HepG2 (cell line): ENCODE results near the gene ULK3. TPM values are rescaled to one million over a fixed set of nuclear protein-coding genes. Genes with fewer than 3 reads are reported as not detected.

Experiments
- ARNT ChIP-seq: fragments of 450-650 bp; IDR thresholded peaks from 2 replicates; pipeline ENCODE4 v1.6.1; 2017
- GABPA ChIP-seq, 2 experiments: IDR thresholded peaks; 2 replicates each; pipeline ENCODE4 v1.6.1; 2011 to 2016; ENCODE audit warnings: low read depth in 2 of 2, low read length in 1 of 2, missing biosample characterization in 1 of 2, missing genetic modification characterization in 1 of 2
- GABPB1 ChIP-seq: IDR thresholded peaks from 2 replicates; pipeline ENCODE4 v1.6.1; 2016; ENCODE audit warnings: mild to moderate bottlenecking, missing genetic modification reagents, moderate library complexity, missing compliant biosample characterization
- HES4 ChIP-seq: sonication (generic); formaldehyde crosslinking; IDR thresholded peaks from 2 replicates; pipeline ENCODE4 v1.9.0; 2021; ENCODE audit warnings: mild to moderate bottlenecking, missing genetic modification reagents, borderline replicate concordance
- HOXA5 ChIP-seq: sonication (generic); formaldehyde crosslinking; IDR thresholded peaks from 2 replicates; pipeline ENCODE4 v1.4.0; 2020; ENCODE audit warnings: missing genetic modification reagents
- MIER2 ChIP-seq: IDR thresholded peaks from 2 replicates; pipeline ENCODE4 v1.6.1; 2016; ENCODE audit warnings: missing biosample characterization, missing genetic modification reagents
- MYC ChIP-seq: sonication (generic); formaldehyde crosslinking; IDR thresholded peaks from 2 replicates; pipeline ENCODE4 v1.9.0; 2021; ENCODE audit warnings: missing genetic modification reagents, borderline replicate concordance
- NKX3-1 ChIP-seq: sonication (generic); formaldehyde crosslinking; IDR thresholded peaks from 2 replicates; pipeline ENCODE4 v1.5.0; 2020; ENCODE audit warnings: missing genetic modification reagents
- NR2F1 ChIP-seq, 2 experiments: fragments of 450-650 bp in 1 of 2; formaldehyde crosslinking in 1 of 2; IDR thresholded peaks; 2 replicates each; pipeline versions ENCODE4 v1.5.0 to v1.6.1; 2016 to 2020; ENCODE audit warnings: mild to moderate bottlenecking in 1 of 2, missing compliant biosample characterization in 1 of 2, missing genetic modification reagents in 1 of 2, moderate library complexity in 1 of 2
- ZBTB7B ChIP-seq: sonication (generic); formaldehyde crosslinking; IDR thresholded peaks from 2 replicates; pipeline ENCODE4 v1.4.0; 2020; ENCODE audit warnings: missing genetic modification reagents
- ZC3H13 ChIP-seq: sonication (generic); formaldehyde crosslinking; IDR thresholded peaks from 2 replicates; pipeline ENCODE4 v1.8.1; 2023; ENCODE audit warnings: mild to moderate bottlenecking, missing genetic modification reagents, moderate library complexity
- ZFAT ChIP-seq: sonication (generic); formaldehyde crosslinking; conservative IDR thresholded peaks from 2 replicates; pipeline ENCODE4 v1.8.1; 2023; ENCODE audit warnings: missing genetic modification reagents, inconsistent platforms
- ZKSCAN8 ChIP-seq: IDR thresholded peaks from 2 replicates; pipeline ENCODE4 v1.6.1; 2016; ENCODE audit warnings: borderline replicate concordance, missing genetic modification reagents, missing compliant biosample characterization
- polyA plus RNA-seq, 8 experiments: library from polyadenylated mRNA; depleted of rRNA in 3 of 8; stranded (reverse) in 7 of 8; unstranded in 1 of 8; fragments of >200 nt; fragmentation: Illumina TruSeq in 4 of 8; extraction: Trizol in 4 of 8; gene quantifications; 2 replicates each; pipeline versions ENCODE4 v1.2.1 to v1.2.3, GENCODE V29; 2011 to 2016; ENCODE audit warnings: low read depth in 4 of 8, missing spikeins in 1 of 8, mixed read lengths in 1 of 8; ENCODE audit not compliant: insufficient read depth in 1 of 8
- total RNA-seq, 5 experiments: library from RNA; depleted of rRNA; stranded (reverse); fragments of >200 nt; fragmentation: Illumina TruSeq; extraction: Trizol; gene quantifications; 2 replicates each; pipeline ENCODE4 v1.2.3, GENCODE V29; 2016; ENCODE audit warnings: low read depth in 1 of 5
- TF ChIP-seq, protein P1 (sequence below): sonication (generic); formaldehyde crosslinking; conservative IDR thresholded peaks from 2 replicates; pipeline ENCODE4 v1.4.0; 2020; ENCODE audit warnings: missing genetic modification reagents
- TF ChIP-seq, protein P2 (sequence below): IDR thresholded peaks from 2 replicates; pipeline ENCODE4 v1.6.1; 2016; ENCODE audit warnings: low read depth, control low read depth
- TF ChIP-seq, protein P3 (sequence below): sonication (generic); formaldehyde crosslinking; IDR thresholded peaks from 2 replicates; pipeline ENCODE4 v1.5.0; 2020; ENCODE audit warnings: missing genetic modification reagents
- TF ChIP-seq, protein P4 (sequence below): sonication (generic); formaldehyde crosslinking; IDR thresholded peaks from 2 replicates; pipeline ENCODE4 v1.4.0; 2020; ENCODE audit warnings: missing genetic modification reagents
- TF ChIP-seq, protein P5 (sequence below): sonication (generic); formaldehyde crosslinking; IDR thresholded peaks from 2 replicates; pipeline ENCODE4 v1.5.1; 2020; ENCODE audit warnings: mild to moderate bottlenecking, missing genetic modification reagents, moderate library complexity

ULK3 gene
- total and polyA plus RNA-seq, 2 of the 13 experiments (the other 11 are each of a cell fraction or from before 2014, with no cell fraction given), result 15.2 to 23.7 TPM

DNA sequence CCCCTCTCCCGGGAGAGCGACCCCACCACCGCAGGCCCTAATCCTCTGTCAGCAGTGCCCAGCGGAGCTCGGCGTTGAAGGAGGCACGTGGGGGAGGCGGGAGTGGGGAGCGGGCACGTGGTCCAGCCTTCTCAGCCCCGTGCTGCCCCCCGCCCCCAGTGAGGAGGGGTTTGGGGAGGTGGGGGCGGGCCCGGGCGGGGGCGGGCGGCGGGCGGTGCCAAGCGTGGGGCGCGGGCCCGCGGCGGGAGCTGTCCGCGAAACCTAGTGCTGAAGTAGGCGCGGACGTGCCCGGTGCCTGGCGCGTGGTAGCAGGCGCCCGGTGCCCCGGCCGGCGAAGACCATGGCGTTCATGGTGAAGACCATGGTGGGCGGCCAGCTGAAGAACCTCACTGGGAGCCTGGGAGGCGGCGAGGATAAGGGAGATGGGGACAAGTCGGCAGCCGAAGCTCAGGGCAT, 16.6 kb downstream of the ULK3 start, which contains the start of gene CPLX3 (continued):
- TF ChIP-seq, protein P1, sequence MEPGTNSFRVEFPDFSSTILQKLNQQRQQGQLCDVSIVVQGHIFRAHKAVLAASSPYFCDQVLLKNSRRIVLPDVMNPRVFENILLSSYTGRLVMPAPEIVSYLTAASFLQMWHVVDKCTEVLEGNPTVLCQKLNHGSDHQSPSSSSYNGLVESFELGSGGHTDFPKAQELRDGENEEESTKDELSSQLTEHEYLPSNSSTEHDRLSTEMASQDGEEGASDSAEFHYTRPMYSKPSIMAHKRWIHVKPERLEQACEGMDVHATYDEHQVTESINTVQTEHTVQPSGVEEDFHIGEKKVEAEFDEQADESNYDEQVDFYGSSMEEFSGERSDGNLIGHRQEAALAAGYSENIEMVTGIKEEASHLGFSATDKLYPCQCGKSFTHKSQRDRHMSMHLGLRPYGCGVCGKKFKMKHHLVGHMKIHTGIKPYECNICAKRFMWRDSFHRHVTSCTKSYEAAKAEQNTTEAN, result 0 out of 2 replicates have a peak, but pooled peaks have one; percentile 27
- TF ChIP-seq GABPA (IDR thresholded peaks at IDR 0.05; ENCODE audit: low read depth, low read length) (no peak), GABPA (CRISPR knock-in tag; IDR thresholded peaks at IDR 0.05; ENCODE audit: low read depth) (no peak), ZC3H13 (CRISPR knock-in tag) (no peak), HES4 (CRISPR knock-in tag) (0 out of 2 replicates have a peak, but pooled peaks have one; percentile 49), ARNT (no peak), MYC (CRISPR knock-in tag) (peak; percentile 29; the same call in 1 of the 2 replicates), ZKSCAN8 (CRISPR knock-in tag) (no peak), ZFAT (no peak), GABPB1 (CRISPR knock-in tag) (0 out of 2 replicates have a peak, but pooled peaks have one; percentile 32), ZBTB7B (no peak), NR2F1 (CRISPR knock-in tag; IDR thresholded peaks at IDR 0.05) (no peak), NKX3-1 (CRISPR knock-in tag) (0 out of 2 replicates have a peak, but pooled peaks have one; percentile 32), HOXA5 (CRISPR knock-in tag) (peak; percentile 47; the same call in 1 of the 2 replicates), MIER2 (CRISPR knock-in tag) (peak; percentile 89)
- TF ChIP-seq, protein P2, sequence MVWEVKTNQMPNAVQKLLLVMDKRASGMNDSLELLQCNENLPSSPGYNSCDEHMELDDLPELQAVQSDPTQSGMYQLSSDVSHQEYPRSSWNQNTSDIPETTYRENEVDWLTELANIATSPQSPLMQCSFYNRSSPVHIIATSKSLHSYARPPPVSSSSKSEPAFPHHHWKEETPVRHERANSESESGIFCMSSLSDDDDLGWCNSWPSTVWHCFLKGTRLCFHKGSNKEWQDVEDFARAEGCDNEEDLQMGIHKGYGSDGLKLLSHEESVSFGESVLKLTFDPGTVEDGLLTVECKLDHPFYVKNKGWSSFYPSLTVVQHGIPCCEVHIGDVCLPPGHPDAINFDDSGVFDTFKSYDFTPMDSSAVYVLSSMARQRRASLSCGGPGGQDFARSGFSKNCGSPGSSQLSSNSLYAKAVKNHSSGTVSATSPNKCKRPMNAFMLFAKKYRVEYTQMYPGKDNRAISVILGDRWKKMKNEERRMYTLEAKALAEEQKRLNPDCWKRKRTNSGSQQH (CRISPR knock-in tag), result no peak
- TF ChIP-seq, protein P3, sequence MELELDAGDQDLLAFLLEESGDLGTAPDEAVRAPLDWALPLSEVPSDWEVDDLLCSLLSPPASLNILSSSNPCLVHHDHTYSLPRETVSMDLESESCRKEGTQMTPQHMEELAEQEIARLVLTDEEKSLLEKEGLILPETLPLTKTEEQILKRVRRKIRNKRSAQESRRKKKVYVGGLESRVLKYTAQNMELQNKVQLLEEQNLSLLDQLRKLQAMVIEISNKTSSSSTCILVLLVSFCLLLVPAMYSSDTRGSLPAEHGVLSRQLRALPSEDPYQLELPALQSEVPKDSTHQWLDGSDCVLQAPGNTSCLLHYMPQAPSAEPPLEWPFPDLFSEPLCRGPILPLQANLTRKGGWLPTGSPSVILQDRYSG (CRISPR knock-in tag), result 0 out of 2 replicates have a peak, but pooled peaks have one; percentile 36
- TF ChIP-seq, protein P4, sequence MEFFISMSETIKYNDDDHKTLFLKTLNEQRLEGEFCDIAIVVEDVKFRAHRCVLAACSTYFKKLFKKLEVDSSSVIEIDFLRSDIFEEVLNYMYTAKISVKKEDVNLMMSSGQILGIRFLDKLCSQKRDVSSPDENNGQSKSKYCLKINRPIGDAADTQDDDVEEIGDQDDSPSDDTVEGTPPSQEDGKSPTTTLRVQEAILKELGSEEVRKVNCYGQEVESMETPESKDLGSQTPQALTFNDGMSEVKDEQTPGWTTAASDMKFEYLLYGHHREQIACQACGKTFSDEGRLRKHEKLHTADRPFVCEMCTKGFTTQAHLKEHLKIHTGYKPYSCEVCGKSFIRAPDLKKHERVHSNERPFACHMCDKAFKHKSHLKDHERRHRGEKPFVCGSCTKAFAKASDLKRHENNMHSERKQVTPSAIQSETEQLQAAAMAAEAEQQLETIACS (CRISPR knock-in tag), result peak; percentile 73
- TF ChIP-seq, protein P5, sequence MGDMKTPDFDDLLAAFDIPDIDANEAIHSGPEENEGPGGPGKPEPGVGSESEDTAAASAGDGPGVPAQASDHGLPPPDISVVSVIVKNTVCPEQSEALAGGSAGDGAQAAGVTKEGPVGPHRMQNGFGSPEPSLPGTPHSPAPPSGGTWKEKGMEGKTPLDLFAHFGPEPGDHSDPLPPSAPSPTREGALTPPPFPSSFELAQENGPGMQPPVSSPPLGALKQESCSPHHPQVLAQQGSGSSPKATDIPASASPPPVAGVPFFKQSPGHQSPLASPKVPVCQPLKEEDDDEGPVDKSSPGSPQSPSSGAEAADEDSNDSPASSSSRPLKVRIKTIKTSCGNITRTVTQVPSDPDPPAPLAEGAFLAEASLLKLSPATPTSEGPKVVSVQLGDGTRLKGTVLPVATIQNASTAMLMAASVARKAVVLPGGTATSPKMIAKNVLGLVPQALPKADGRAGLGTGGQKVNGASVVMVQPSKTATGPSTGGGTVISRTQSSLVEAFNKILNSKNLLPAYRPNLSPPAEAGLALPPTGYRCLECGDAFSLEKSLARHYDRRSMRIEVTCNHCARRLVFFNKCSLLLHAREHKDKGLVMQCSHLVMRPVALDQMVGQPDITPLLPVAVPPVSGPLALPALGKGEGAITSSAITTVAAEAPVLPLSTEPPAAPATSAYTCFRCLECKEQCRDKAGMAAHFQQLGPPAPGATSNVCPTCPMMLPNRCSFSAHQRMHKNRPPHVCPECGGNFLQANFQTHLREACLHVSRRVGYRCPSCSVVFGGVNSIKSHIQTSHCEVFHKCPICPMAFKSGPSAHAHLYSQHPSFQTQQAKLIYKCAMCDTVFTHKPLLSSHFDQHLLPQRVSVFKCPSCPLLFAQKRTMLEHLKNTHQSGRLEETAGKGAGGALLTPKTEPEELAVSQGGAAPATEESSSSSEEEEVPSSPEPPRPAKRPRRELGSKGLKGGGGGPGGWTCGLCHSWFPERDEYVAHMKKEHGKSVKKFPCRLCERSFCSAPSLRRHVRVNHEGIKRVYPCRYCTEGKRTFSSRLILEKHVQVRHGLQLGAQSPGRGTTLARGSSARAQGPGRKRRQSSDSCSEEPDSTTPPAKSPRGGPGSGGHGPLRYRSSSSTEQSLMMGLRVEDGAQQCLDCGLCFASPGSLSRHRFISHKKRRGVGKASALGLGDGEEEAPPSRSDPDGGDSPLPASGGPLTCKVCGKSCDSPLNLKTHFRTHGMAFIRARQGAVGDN (CRISPR knock-in tag), result peak; percentile 21; the same call in 1 of the 2 replicates
